HepG2 (cell line): ENCODE data around the gene LSM12.

Experiments used
- BCL3 ChIP-seq: sonication (generic); formaldehyde crosslinking; IDR thresholded peaks from 2 replicates; pipeline ENCODE4 v1.5.1; 2020; ENCODE audit warnings: mild to moderate bottlenecking, missing genetic modification reagents, moderate library complexity
- CBX2 ChIP-seq, 2 experiments: fragments of 200-600 bp in 1 of 2; sonication (generic); formaldehyde crosslinking in 1 of 2; IDR thresholded peaks; 2 replicates each; pipeline versions ENCODE4 v1.7.0 to v1.8.1; 2018 to 2022; ENCODE audit warnings: low read depth in 2 of 2, low read length in 1 of 2, mild to moderate bottlenecking in 1 of 2, missing genetic modification reagents in 1 of 2
- CTCF ChIP-seq: sonication (generic); formaldehyde crosslinking; IDR thresholded peaks from 2 replicates; pipeline ENCODE4 v1.5.0; 2020; ENCODE audit warnings: mild to moderate bottlenecking, missing genetic modification reagents, moderate library complexity
- USF2 ChIP-seq, 2 experiments: sonication (generic) in 1 of 2; formaldehyde crosslinking in 1 of 2; IDR thresholded peaks; 2 replicates each; pipeline versions ENCODE4 v1.5.1 to v1.6.1; 2011 to 2020; ENCODE audit warnings: borderline replicate concordance in 1 of 2, low read depth in 1 of 2, low read length in 1 of 2, mild to moderate bottlenecking in 1 of 2, missing genetic modification reagents in 1 of 2, moderate library complexity in 1 of 2
- ZNF550 ChIP-seq: sonication (generic); formaldehyde crosslinking; IDR thresholded peaks from 2 replicates; pipeline ENCODE4 v1.4.0; 2020; ENCODE audit warnings: mild to moderate bottlenecking, missing genetic modification reagents, borderline replicate concordance

- TF ChIP-seq ZNF550 (CRISPR knock-in tag) (no peak), CTCF (CRISPR knock-in tag) (no peak), CBX2 (IDR thresholded peaks at IDR 0.05; ENCODE audit: low read depth, low read length) (no peak), CBX2 (CRISPR knock-in tag; IDR thresholded peaks at IDR 0.05; ENCODE audit: low read depth) (no peak), USF2 (IDR thresholded peaks at IDR 0.05; ENCODE audit: low read depth, low read length) (no peak), USF2 (CRISPR knock-in tag; IDR thresholded peaks at IDR 0.05; ENCODE audit: borderline replicate concordance) (no peak), BCL3 (CRISPR knock-in tag) (no peak)
These were observed 41.6 kb downstream of the LSM12 start for GRCh38 chr17:44024853-44025252.
